ENCODE measurements around the gene EIF4G1.

- TF ChIP-seq CTCF (IDR thresholded peaks at IDR 0.05), result peak; percentile 31
- no peak for TF ChIP-seq EZH2 (IDR thresholded peaks at IDR 0.05)
- no peak for TF ChIP-seq EZH2phosphoT487 (IDR thresholded peaks at IDR 0.05)
These were observed 8.8 kb upstream of the EIF4G1 start for GRCh38 chr3:184305577-184305976.

All from neural progenitor cell (in vitro differentiated cells).